LNCaP clone FGC (cell line): ENCODE measurements around the gene NUP43.
A peak's percentile ranks its signal among the peaks of the same experiment; 100 is the strongest.
"Not testable (repeated sequence)": the region's sequence is repeated elsewhere in the genome, so short reads cannot be mapped to it uniquely, and the experiment has no call there.

Source experiments
- DNase-seq: peaks from one replicate; pipeline ENCODE4 v3.0.0-alpha.2; 2011; ENCODE audit warnings: low read depth
- H3K4me3 ChIP-seq: 2 replicates; pipeline ENCODE4 v1.5.1; 2011; ENCODE audit warnings: mild to moderate bottlenecking, low read depth, low read length, control low read depth
- CTCF ChIP-seq: IDR thresholded peaks from 2 replicates; pipeline ENCODE4 v1.5.1; 2012; ENCODE audit warnings: mild to moderate bottlenecking; ENCODE audit not compliant: control insufficient read depth, insufficient read depth; ENCODE audit errors: extremely low read depth

The NUP43 gene

GRCh38 chr6:149755300-149756260 is 9.3 kb upstream of the NUP43 start:
- no peak overlapping the region for H3K4me3 ChIP-seq
- no peak for TF ChIP-seq CTCF
- DNase-seq: no peak

GRCh38 chr6:149754548-149754947 is 8.2 kb upstream of the NUP43 start:
- no peak for DNase-seq
- no peak overlapping the region for H3K4me3 ChIP-seq
- no peak for TF ChIP-seq CTCF

GRCh38 chr6:149753374-149753637 is 7.0 kb upstream of the NUP43 start:
- not testable (repeated sequence) for H3K4me3 ChIP-seq, DNase-seq

GRCh38 chr6:149752600-149753373 is 6.5 kb upstream of the NUP43 start:
- no peak for DNase-seq
- no peak for TF ChIP-seq CTCF
- no peak overlapping the region for H3K4me3 ChIP-seq

GRCh38 chr6:149751920-149752319 is 5.6 kb upstream of the NUP43 start:
- DNase-seq, H3K4me3 ChIP-seq: not testable (repeated sequence)

GRCh38 chr6:149751239-149751638 is 4.9 kb upstream of the NUP43 start:
- DNase-seq: no peak
- no peak for TF ChIP-seq CTCF
- H3K4me3 ChIP-seq: peak overlapping the region; percentile 96

- DNase-seq: peak; percentile 21
- TF ChIP-seq CTCF: no peak
- H3K4me3 ChIP-seq: peak overlapping the region; percentile 96
These were observed 3.8 kb upstream of the NUP43 start for GRCh38 chr6:149750136-149750609.
